DND-41 (cell line): Measurements from ENCODE around the gene SH3TC1.
A peak's percentile ranks its signal among the peaks of the same experiment; 100 is the strongest.

Experiments
- ATAC-seq: fragments of 200-7000 bp; cut with Tn5 transposase; 3 replicates; pipeline ENCODE4 v1.9.1; 2021; ENCODE audit warnings: low read depth; ENCODE audit not compliant: insufficient read depth
- DNase-seq: peaks from one replicate; pipeline ENCODE4 v3.0.0-alpha.2; 2020
- H2AFZ ChIP-seq: 2 replicates; pipeline ENCODE4 v1.6.0; 2012; ENCODE audit warnings: low read depth, low read length
- H3K27ac ChIP-seq: 2 replicates; pipeline ENCODE4 v1.5.1; 2012; ENCODE audit warnings: low read length, inconsistent platforms
- H3K27me3 ChIP-seq: fragments of 200-600 bp; sonication (generic); 2 replicates; pipeline ENCODE4 v1.6.0; 2012; ENCODE audit warnings: low read length, mild to moderate bottlenecking, inconsistent platforms; ENCODE audit not compliant: insufficient read depth, poor library complexity
- H3K36me3 ChIP-seq: 2 replicates; pipeline ENCODE4 v1.5.1; 2012; ENCODE audit warnings: low read length, inconsistent platforms; ENCODE audit not compliant: insufficient read depth
- H3K4me1 ChIP-seq: 2 replicates; pipeline ENCODE4 v1.5.1; 2012; ENCODE audit warnings: mild to moderate bottlenecking, low read length; ENCODE audit not compliant: insufficient read depth
- H3K4me2 ChIP-seq: 2 replicates; pipeline ENCODE4 v1.6.0; 2012; ENCODE audit warnings: mild to moderate bottlenecking, moderate library complexity, low read length, inconsistent platforms; ENCODE audit not compliant: insufficient read depth
- H3K4me3 ChIP-seq, 2 experiments: fragments of 200-600 bp in 1 of 2; shearing (Covaris generic) in 1 of 2; 2 replicates each; pipeline ENCODE4 v1.5.1; 2012 to 2016; ENCODE audit warnings: inconsistent platforms in 2 of 2, low read length in 2 of 2, mild to moderate bottlenecking in 2 of 2, low read depth in 1 of 2, moderate library complexity in 1 of 2
- H3K79me2 ChIP-seq: 2 replicates; pipeline ENCODE4 v1.6.0; 2012; ENCODE audit warnings: low read length, inconsistent platforms; ENCODE audit not compliant: insufficient read depth
- H3K9ac ChIP-seq: 2 replicates; pipeline ENCODE4 v1.6.0; 2012; ENCODE audit warnings: low read depth, mild to moderate bottlenecking, inconsistent platforms, low read length, moderate library complexity
- H3K9me3 ChIP-seq: 2 replicates; pipeline ENCODE4 v1.5.1; 2012; ENCODE audit warnings: low read length, moderate library complexity, mild to moderate bottlenecking, inconsistent platforms; ENCODE audit not compliant: insufficient read depth, severe bottlenecking
- H4K20me1 ChIP-seq: 2 replicates; pipeline ENCODE4 v1.6.0; 2012; ENCODE audit warnings: low read length; ENCODE audit not compliant: insufficient read depth
- CTCF ChIP-seq: IDR thresholded peaks from 2 replicates; pipeline ENCODE4 v1.5.1; 2012; ENCODE audit warnings: borderline replicate concordance, low read length, moderate library complexity, mild to moderate bottlenecking; ENCODE audit not compliant: poor library complexity, severe bottlenecking; ENCODE audit errors: extremely low read depth
- EZH2 ChIP-seq: IDR thresholded peaks from 3 replicates; pipeline ENCODE4 v1.6.1; 2012; ENCODE audit warnings: borderline replicate concordance, low read depth, mild to moderate bottlenecking, moderate library complexity, low read length, inconsistent platforms; ENCODE audit not compliant: severe bottlenecking

The SH3TC1 gene

GRCh38 chr4:8216443-8217245 lies 17.6 kb downstream of the SH3TC1 start:
- H3K4me1 ChIP-seq = peaks cover 42% of the 10 kb centered on the region
- no peak for TF ChIP-seq EZH2
- TF ChIP-seq CTCF = no peak
- no peak overlapping the region for H3K4me3 ChIP-seq
- H4K20me1 ChIP-seq = no peaks in the 10 kb centered on the region; the same call in 1 of the 2 replicates
- no peak for DNase-seq
- H3K36me3 ChIP-seq = no peaks in the 10 kb centered on the region; the same call in none of the 2 replicates
- no peak for ATAC-seq
- H3K4me2 ChIP-seq = no peak overlapping the region
- H3K9ac ChIP-seq = no peak overlapping the region
- no peaks in the 10 kb centered on the region for H3K9me3 ChIP-seq
- no peaks in the 10 kb centered on the region for H3K79me2 ChIP-seq
- no peak overlapping the region for H3K27ac ChIP-seq
- no peaks in the 10 kb centered on the region for H3K27me3 ChIP-seq
- H2AFZ ChIP-seq = no peak overlapping the region

GRCh38 chr4:8217246-8217511 lies 18.1 kb downstream of the SH3TC1 start:
- TF ChIP-seq CTCF (no peak), EZH2 (no peak)
- H3K4me2 ChIP-seq = no peak overlapping the region
- no peaks in the 10 kb centered on the region for H3K79me2 ChIP-seq
- H4K20me1 ChIP-seq = no peaks in the 10 kb centered on the region; the same call in 1 of the 2 replicates
- no peak overlapping the region for H2AFZ ChIP-seq
- H3K9ac ChIP-seq = no peak overlapping the region
- no peak for DNase-seq
- H3K4me3 ChIP-seq = no peak overlapping the region
- H3K9me3 ChIP-seq = no peaks in the 10 kb centered on the region
- peaks cover 48% of the 10 kb centered on the region for H3K4me1 ChIP-seq
- H3K36me3 ChIP-seq = no peaks in the 10 kb centered on the region; the same call in none of the 2 replicates
- H3K27me3 ChIP-seq = no peaks in the 10 kb centered on the region
- H3K27ac ChIP-seq = no peak overlapping the region
- ATAC-seq = no peak

GRCh38 chr4:8217871-8218270 lies 18.8 kb downstream of the SH3TC1 start:
- Histone ChIP-seq H3K4me1 (peaks cover 55% of the 10 kb centered on the region), H2AFZ (no peak overlapping the region), H3K27me3 (no peaks in the 10 kb centered on the region), H3K79me2 (no peaks in the 10 kb centered on the region), H4K20me1 (no peaks in the 10 kb centered on the region), H3K4me3 (no peak overlapping the region), H3K36me3 (peaks cover 2% of the 10 kb centered on the region), H3K4me2 (no peak overlapping the region), H3K9ac (no peak overlapping the region), H3K27ac (peak overlapping the region; percentile 6; the same call in 1 of the 2 replicates), H3K9me3 (no peaks in the 10 kb centered on the region)
- DNase-seq = no peak
- no peak for TF ChIP-seq EZH2
- no peak for TF ChIP-seq CTCF
- peak; percentile 3; the same call in 1 of the 3 replicates for ATAC-seq
